ENCODE measurements around the gene CKAP4. TPM values are rescaled to one million over a fixed set of nuclear protein-coding genes. Genes with fewer than 3 reads are reported as not detected.
"Not testable (repeated sequence)": the region's sequence is repeated elsewhere in the genome, so short reads cannot be mapped to it uniquely, and the experiment has no call there.

The CKAP4 gene
- total RNA-seq, 4 donors from 2014 or later = 30.6 to 41.4 (median 36.2) TPM

DNA sequence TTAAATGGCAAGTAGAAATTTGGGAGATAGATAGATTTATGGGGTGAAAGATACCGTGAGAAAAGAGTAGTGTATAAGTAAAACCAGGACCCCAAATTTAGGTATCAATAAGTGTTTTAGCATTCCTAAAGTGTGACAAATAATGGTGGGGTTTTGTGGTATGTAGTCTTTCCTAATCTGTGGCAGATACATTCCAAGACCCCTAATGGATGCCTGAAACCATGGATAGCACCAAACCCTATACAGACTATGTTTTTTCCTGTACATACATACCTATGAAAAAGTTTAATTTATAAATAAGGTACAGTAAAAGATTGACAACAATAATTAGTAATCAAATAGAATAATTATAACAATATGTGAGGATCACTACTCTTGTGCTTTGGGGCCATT lies 40.3 kb upstream of the CKAP4 start:
- no peak for TF ChIP-seq EP300 (IDR thresholded peaks at IDR 0.05; ENCODE audit: low read depth)
- H3K4me1 ChIP-seq = peaks cover 0 to 22% (median 11%) of the 10 kb centered on the region in 4 donors
- H3K4me3 ChIP-seq = no peak overlapping the region
- in situ Hi-C loops (cut with MboI; ENCODE audit: low pct_ligation_motif_present in 1 of 4, low pct_unique_long_range_greater_than_20kb in 1 of 4, low sequenced_read_pairs in 3 of 4) = no loop called here
- intact Hi-C loops (cut with DNase I; ENCODE audit: low total_unique reads) = no loop called here
- no peaks in the 10 kb centered on the region for H3K9me3 ChIP-seq
- peak overlapping the region in 1 of 4 donors; percentile 4 for H3K27ac ChIP-seq
- H3K36me3 ChIP-seq = no peaks in the 10 kb centered on the region
- no peaks in the 10 kb centered on the region for H3K27me3 ChIP-seq
- WGBS, 2 donors (ENCODE audit: low coverage in 1 of 2) = 94 to 100% methylated on average over 1 of the region's 1 CpG
- DNase-seq = no peak

DNA sequence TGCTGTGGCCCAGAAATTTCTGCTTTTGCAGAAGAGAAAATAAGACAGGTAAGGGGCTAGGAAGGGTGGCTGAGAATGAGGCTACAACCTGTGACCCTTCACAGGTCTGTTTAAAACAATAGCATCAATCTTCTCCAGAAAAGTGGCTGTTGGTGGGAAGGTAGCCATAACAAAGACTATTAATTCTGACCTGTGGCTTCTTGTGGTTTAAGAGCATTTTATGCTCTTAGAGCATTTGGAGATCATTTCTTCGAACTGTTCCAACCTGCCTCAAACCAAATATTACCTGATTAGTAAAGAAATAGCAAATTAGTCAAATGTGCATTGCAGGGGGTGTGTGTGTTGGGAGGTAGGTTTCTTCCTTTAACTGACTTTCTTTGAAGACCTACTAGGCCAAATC lies 39.5 kb upstream of the CKAP4 start:
- TF ChIP-seq POLR2A (IDR thresholded peaks at IDR 0.05) (no peak), POLR2AphosphoS5 (IDR thresholded peaks at IDR 0.05) (no peak), EP300 (IDR thresholded peaks at IDR 0.05; ENCODE audit: low read depth) (no peak)
- TF ChIP-seq, protein P1, sequence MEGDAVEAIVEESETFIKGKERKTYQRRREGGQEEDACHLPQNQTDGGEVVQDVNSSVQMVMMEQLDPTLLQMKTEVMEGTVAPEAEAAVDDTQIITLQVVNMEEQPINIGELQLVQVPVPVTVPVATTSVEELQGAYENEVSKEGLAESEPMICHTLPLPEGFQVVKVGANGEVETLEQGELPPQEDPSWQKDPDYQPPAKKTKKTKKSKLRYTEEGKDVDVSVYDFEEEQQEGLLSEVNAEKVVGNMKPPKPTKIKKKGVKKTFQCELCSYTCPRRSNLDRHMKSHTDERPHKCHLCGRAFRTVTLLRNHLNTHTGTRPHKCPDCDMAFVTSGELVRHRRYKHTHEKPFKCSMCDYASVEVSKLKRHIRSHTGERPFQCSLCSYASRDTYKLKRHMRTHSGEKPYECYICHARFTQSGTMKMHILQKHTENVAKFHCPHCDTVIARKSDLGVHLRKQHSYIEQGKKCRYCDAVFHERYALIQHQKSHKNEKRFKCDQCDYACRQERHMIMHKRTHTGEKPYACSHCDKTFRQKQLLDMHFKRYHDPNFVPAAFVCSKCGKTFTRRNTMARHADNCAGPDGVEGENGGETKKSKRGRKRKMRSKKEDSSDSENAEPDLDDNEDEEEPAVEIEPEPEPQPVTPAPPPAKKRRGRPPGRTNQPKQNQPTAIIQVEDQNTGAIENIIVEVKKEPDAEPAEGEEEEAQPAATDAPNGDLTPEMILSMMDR (IDR thresholded peaks at IDR 0.05) = no peak
- Histone ChIP-seq H3K4me3 (no peak overlapping the region), H3K9me3 (no peaks in the 10 kb centered on the region), H3K4me1 (peaks cover 0 to 28% (median 11%) of the 10 kb centered on the region in 4 donors), H3K36me3 (no peaks in the 10 kb centered on the region), H3K27me3 (no peaks in the 10 kb centered on the region), H3K27ac (peak overlapping the region in 1 of 4 donors; percentile 4)
- DNase-seq = no peak
- in situ Hi-C loops (cut with MboI; ENCODE audit: low pct_ligation_motif_present in 1 of 4, low pct_unique_long_range_greater_than_20kb in 1 of 4, low sequenced_read_pairs in 3 of 4) = no loop called here
- intact Hi-C loops (cut with DNase I; ENCODE audit: low total_unique reads) = no loop called here
- WGBS, 2 donors (ENCODE audit: low coverage in 1 of 2) = 88 to 90% methylated on average over 1 of the region's 1 CpG

DNA sequence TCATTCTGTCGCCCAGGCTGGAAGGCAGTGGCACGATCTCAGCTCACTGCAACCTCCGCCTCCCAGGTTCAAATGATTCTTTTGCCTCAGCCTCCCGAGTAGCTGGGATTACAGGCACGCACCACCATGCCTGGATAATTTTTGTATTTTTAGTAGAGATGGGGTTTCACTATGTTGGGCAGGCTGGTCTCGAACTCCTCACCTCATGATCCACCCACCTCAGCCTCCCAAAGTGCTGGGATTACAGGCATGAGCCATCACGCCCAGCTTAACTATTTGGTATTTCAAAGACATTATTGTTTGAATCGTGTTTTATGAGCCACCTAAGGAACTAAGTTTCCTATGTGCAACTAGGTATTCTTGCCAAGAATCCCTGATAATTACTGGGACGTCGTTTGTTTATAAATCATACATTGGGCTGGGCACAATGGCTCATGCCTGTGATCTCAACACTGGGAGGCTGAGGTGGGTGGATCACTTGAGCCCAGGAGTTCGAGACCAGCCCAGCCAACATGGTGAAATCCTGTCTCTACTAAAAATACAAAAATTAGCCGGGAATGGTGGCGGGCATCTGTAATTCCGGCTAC lies 38.8 kb upstream of the CKAP4 start:
- H3K4me3 ChIP-seq; in situ Hi-C loops (cut with MboI; ENCODE audit: low pct_ligation_motif_present in 1 of 4, low pct_unique_long_range_greater_than_20kb in 1 of 4, low sequenced_read_pairs in 3 of 4); DNase-seq; H3K9me3 ChIP-seq; H3K36me3 ChIP-seq; H3K27me3 ChIP-seq; H3K27ac ChIP-seq; intact Hi-C loops (cut with DNase I; ENCODE audit: low total_unique reads): not testable (repeated sequence)
- 75 to 92% methylated on average over 6 to 14 of the region's 14 CpGs for WGBS, 2 donors (ENCODE audit: low coverage in 1 of 2)
- H3K4me1 ChIP-seq = peaks cover 0 to 27% (median 9%) of the 10 kb centered on the region in 4 donors

DNA sequence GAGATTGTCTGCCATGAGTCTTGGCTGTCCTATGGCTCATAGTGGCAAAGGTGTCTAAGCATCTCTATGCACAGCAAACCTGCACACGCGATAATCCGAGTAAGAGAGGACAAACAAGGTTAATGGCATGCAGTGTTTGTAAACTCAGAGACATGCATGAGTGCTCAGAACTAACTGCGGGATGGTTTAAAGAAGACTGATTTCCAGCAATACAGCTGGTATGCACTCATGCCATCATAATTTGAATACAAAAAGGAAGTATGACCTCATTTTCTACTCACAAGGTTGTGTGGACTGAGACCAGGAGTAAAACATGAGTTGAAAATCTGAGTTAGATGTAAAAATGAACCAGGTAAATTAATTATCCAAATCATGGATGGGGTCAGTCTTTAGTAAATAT lies 38.2 kb upstream of the CKAP4 start:
- Histone ChIP-seq H3K27ac (no peak overlapping the region), H3K27me3 (no peaks in the 10 kb centered on the region), H3K4me1 (peaks cover 0 to 20% (median 8%) of the 10 kb centered on the region in 4 donors), H3K9me3 (no peaks in the 10 kb centered on the region), H3K4me3 (no peak overlapping the region), H3K36me3 (no peaks in the 10 kb centered on the region)
- in situ Hi-C loops (cut with MboI; ENCODE audit: low pct_ligation_motif_present in 1 of 4, low pct_unique_long_range_greater_than_20kb in 1 of 4, low sequenced_read_pairs in 3 of 4) = no loop called here
- TF ChIP-seq POLR2AphosphoS5 (IDR thresholded peaks at IDR 0.05) (no peak), POLR2A (IDR thresholded peaks at IDR 0.05) (no peak), EP300 (IDR thresholded peaks at IDR 0.05; ENCODE audit: low read depth) (no peak)
- TF ChIP-seq, protein P1 (IDR thresholded peaks at IDR 0.05) = no peak
- WGBS, 2 donors (ENCODE audit: low coverage in 1 of 2) = 65 to 87% methylated on average over 4 of the region's 4 CpGs
- DNase-seq = no peak
- intact Hi-C loops (cut with DNase I; ENCODE audit: low total_unique reads) = no loop called here

DNA sequence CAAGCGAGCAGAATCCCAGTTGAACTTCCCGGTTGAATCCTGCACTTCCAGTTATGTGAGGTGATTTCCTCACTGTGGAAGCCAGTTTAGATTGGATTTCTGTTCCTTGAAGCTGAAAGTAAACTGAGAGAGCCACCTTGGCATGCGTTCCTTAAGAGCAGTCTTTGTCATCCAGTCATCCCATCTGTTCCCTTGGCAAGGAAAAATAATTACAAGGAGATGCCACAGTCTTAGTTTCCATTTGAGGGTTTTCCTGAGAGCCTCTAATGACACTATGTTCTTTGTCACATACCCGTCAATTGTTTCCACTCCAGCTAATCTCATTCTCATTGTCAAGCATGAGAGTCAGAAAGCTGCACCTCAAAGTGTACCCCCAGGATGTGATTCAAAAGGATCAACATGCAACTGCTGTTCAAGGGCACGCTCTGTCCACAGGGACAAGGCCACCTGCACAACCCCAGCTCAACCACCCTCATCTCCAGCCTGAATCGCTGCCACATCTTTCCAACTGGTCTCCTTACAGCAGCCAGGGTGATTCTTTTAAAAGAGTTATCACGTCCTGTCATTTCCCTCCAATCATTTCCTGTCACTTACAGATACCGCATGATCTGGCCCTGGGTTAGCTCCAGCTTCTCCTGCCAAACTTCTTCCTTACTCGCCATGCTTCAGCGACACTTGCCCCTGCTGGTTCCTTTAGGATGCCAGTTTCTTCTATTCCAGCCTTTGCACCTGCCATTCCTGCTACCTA lies 36.7 kb upstream of the CKAP4 start:
- TF ChIP-seq POLR2AphosphoS5 (IDR thresholded peaks at IDR 0.05) = no peak
- no peak for TF ChIP-seq POLR2A (IDR thresholded peaks at IDR 0.05)
- TF ChIP-seq EP300 (IDR thresholded peaks at IDR 0.05; ENCODE audit: low read depth) = no peak
- TF ChIP-seq, protein P1 (IDR thresholded peaks at IDR 0.05) = no peak
- 45 to 69% methylated on average over 6 to 10 of the region's 10 CpGs for WGBS, 2 donors (ENCODE audit: low coverage in 1 of 2)
- peaks cover 0 to 13% (median 4%) of the 10 kb centered on the region in 4 donors for H3K4me1 ChIP-seq
- H3K4me3 ChIP-seq = no peak overlapping the region
- H3K27me3 ChIP-seq = no peaks in the 10 kb centered on the region
- H3K9me3 ChIP-seq = no peaks in the 10 kb centered on the region
- in situ Hi-C loops (cut with MboI; ENCODE audit: low pct_ligation_motif_present in 1 of 4, low pct_unique_long_range_greater_than_20kb in 1 of 4, low sequenced_read_pairs in 3 of 4) = loop anchor here in 3 of 4 donors (5.0 kb wide), 2 partner anchors 52 to 57 kb away; no protein-coding TSS in a partner anchor
- no peak overlapping the region for H3K27ac ChIP-seq
- DNase-seq = no peak
- intact Hi-C loops (cut with DNase I; ENCODE audit: low total_unique reads) = no loop called here
- no peaks in the 10 kb centered on the region for H3K36me3 ChIP-seq

Measured in transverse colon (tissue), 4 donors.